AG04449 (cell line): ENCODE results near the gene MOB3A.

ENCODE experiments used
- CTCF ChIA-PET: fragments of 350-600 bp; formaldehyde crosslinking; extraction: SDS; loops from one replicate; lab custom pipeline; 2021; ENCODE audit warnings: antibody characterized with exemption; lab: Yijun Ruan, JAX
- POLR2A ChIA-PET: fragments of 400-600, 350-600 bp; formaldehyde crosslinking; extraction: SDS; loops from one replicate; lab custom pipeline; 2020; ENCODE audit warnings: antibody characterized with exemption, inconsistent platforms; lab: Yijun Ruan, JAX
- DNase-seq: peaks from one replicate; pipeline ENCODE4 v3.0.0-alpha.2; 2010; ENCODE audit warnings: low read depth, low spot score
- H3K4me3 ChIP-seq: 2 replicates; pipeline ENCODE4 v1.5.1; 2011; ENCODE audit warnings: low read depth, mild to moderate bottlenecking, control low read depth, low read length
- CTCF ChIP-seq: IDR thresholded peaks from one replicate; pipeline ENCODE4 v1.5.1; 2011; ENCODE audit warnings: mild to moderate bottlenecking, moderate library complexity, low read length, control low read depth, inconsistent platforms; ENCODE audit not compliant: insufficient read depth; ENCODE audit errors: missing control alignments

The MOB3A gene

GRCh38 chr19:2084993-2085720 is 11.0 kb downstream of the MOB3A start:
- ChIA-PET CTCF (interaction anchor here (2.1 kb wide), 1 partner anchor 15 kb away, joined by 9 read pairs; no protein-coding TSS in a partner anchor), POLR2A (no interaction called here)
- no peak for DNase-seq
- H3K4me3 ChIP-seq = no peak overlapping the region
- TF ChIP-seq CTCF = no peak

DNA sequence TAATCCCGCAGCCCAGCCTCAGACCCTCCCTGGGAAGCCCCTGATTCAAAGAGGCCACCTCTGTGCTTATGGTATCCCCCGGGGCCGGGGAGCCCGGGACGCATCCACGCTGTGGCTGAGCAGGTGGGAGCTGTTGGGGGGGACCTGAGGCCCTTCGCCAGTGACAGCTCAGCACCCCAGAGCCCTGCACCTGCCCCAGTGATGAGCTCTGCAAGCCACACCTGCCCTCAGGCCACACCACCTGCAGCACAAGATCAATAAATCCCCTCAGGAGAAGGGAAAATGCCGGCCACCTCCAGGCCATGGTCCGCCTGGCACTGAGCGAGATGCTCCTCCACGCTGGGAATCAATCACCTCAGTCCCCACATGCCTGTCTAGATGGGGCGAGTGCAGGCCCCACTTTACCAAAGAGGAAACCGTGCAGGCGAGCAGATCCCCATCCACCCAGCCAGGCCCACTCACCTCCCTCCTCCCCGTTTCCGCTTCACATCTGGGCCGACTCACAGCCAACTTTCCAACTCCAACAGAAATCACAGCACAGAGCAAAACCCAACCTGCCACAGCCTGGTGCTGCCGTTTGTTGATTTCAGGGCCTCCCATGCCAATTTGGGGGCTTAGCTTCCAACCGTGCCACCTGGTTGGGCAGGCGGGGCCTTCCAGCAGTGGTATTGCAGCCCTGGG is 12.8 kb downstream of the MOB3A start:
- no peak for TF ChIP-seq CTCF
- no peak overlapping the region for H3K4me3 ChIP-seq
- ChIA-PET POLR2A (no interaction called here), CTCF (interaction anchor here (2.1 to 3.1 kb wide), 2 partner anchors 14 to 63 kb away, joined by 10 to 26 read pairs; no protein-coding TSS in a partner anchor)
- no peak for DNase-seq

DNA sequence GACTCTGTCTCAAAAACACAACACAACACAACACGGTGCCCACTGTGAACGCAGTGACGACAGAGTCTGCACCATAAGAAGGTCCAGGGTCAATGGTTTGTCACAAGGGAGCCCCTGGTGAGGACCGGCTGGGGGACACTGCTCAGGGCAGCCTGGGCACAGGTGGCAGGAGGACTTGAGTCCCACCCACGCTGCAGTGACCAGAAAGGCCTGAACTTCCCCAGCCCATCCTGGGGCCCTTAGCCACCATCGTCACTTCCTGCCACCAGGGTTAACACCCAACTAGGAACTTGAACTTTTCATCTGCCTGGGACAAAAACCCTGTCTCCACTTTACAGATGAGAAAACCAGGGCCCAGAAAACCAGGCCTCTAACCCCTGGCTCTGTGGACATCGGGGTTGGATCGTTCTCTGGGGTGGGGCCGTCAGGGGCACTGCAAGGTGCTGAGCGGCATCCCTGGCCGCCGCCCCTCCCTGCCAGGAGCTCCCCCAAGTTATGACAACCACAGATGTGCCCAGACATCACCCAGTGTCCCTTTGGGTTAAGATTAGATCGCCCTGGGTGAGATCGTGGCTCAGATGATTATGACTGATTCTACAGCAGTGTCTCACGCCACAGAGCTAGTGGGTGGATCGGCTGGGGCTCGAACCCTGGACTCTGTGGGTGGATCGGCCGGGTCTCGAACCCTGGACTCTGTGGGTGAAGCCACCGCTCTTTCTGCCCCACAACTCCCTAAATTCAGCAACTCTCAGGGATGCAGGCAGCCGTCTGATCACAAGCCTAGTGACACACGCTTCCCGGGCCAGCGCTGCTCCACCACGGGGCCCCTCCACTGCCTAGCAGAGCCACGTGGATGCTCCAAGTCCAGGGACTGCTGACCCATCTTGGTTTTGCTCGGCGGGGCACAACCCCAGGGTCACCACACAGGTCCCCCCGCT is 14.0 kb downstream of the MOB3A start:
- POLR2A ChIA-PET = interaction anchor here (0.7 kb wide), 1 partner anchor 10 kb away, joined by 3 read pairs; no protein-coding TSS in a partner anchor
- no peak overlapping the region for H3K4me3 ChIP-seq
- TF ChIP-seq CTCF = no peak
- DNase-seq = no peak
- CTCF ChIA-PET = interaction anchor here (1.1 to 3.1 kb wide), 4 partner anchors 9 to 62 kb away, joined by 3 to 26 read pairs (median 6); no protein-coding TSS in a partner anchor

GRCh38 chr19:2080336-2080988 is 15.7 kb downstream of the MOB3A start:
- no peak overlapping the region for H3K4me3 ChIP-seq
- DNase-seq = no peak
- ChIA-PET CTCF (interaction anchor here (1.3 to 1.6 kb wide), 3 partner anchors 8 to 150 kb away, joined by 3 to 4 read pairs (median 3); no protein-coding TSS in a partner anchor), POLR2A (no interaction called here)
- no peak for TF ChIP-seq CTCF

- no peak for DNase-seq
- no peak overlapping the region for H3K4me3 ChIP-seq
- CTCF ChIA-PET = interaction anchor here (1.6 kb wide), 1 partner anchor 9 kb away, joined by 4 read pairs; no protein-coding TSS in a partner anchor
- TF ChIP-seq CTCF = no peak
- POLR2A ChIA-PET = no interaction called here
Measured at GRCh38 chr19:2079865-2080301, 16.2 kb downstream of the MOB3A start.
